OCI-LY3 (cell line): ENCODE results near the gene CCDC50.

Experiments
- H2AFZ ChIP-seq: fragments of 200-600, 300-600 bp; shearing (Covaris generic); 2 replicates; pipeline ENCODE4 v1.6.0; 2014; ENCODE audit warnings: antibody characterized with exemption, low read depth, low read length
- H3K27ac ChIP-seq: fragments of 200-600, 300-600 bp; sonication (generic); 2 replicates; pipeline ENCODE4 v1.5.1; 2014; ENCODE audit warnings: mild to moderate bottlenecking, low read length, moderate library complexity, mixed read lengths
- H3K27me3 ChIP-seq: fragments of 200-600, 300-600 bp; sonication (generic); 2 replicates; pipeline ENCODE4 v1.6.1; 2014; ENCODE audit warnings: low read depth, low read length, mixed read lengths
- H3K36me3 ChIP-seq: fragments of 200-600, 300-600 bp; sonication (generic); replicated peaks from 2 replicates; pipeline ENCODE3; 2014; ENCODE audit warnings: low read depth, low read length, mixed read lengths
- H3K4me1 ChIP-seq: fragments of 300-600, 200-600 bp; sonication (generic); 2 replicates; pipeline ENCODE4 v1.6.1; 2014; ENCODE audit warnings: low read length, mixed read lengths
- H3K4me2 ChIP-seq: fragments of 200-600, 300-600 bp; sonication (generic); 2 replicates; pipeline ENCODE4 v1.6.1; 2014; ENCODE audit warnings: low read length, mixed read lengths
- H3K4me3 ChIP-seq: fragments of 300-600, 200-600 bp; sonication (generic); 2 replicates; pipeline ENCODE4 v1.5.1; 2014; ENCODE audit warnings: antibody characterized with exemption, mild to moderate bottlenecking, low read length, moderate library complexity
- H3K79me2 ChIP-seq: fragments of 300-600, 200-600 bp; shearing (Covaris generic); 2 replicates; pipeline ENCODE4 v1.6.1; 2014; ENCODE audit warnings: mild to moderate bottlenecking, low read length, mixed read lengths
- H3K9ac ChIP-seq: fragments of 300-600, 200-600 bp; shearing (Covaris generic); 2 replicates; pipeline ENCODE4 v1.6.0; 2014; ENCODE audit warnings: mild to moderate bottlenecking, low read length, moderate library complexity
- H3K9me3 ChIP-seq: fragments of 200-600, 300-600 bp; shearing (Covaris generic); 2 replicates; pipeline ENCODE4 v1.6.1; 2014; ENCODE audit warnings: low read length, mixed read lengths; ENCODE audit not compliant: insufficient read depth
- H4K20me1 ChIP-seq: fragments of 200-600, 300-600 bp; sonication (generic); 2 replicates; pipeline ENCODE4 v1.6.1; 2016; ENCODE audit warnings: low read length, mixed read lengths; ENCODE audit not compliant: insufficient read depth
- CTCF ChIP-seq: fragments of 200-600, 300-600 bp; sonication (generic); IDR thresholded peaks from 2 replicates; pipeline ENCODE4 v1.5.1; 2014; ENCODE audit warnings: antibody characterized with exemption, low read length, low read depth
- EZH2phosphoT487 ChIP-seq: fragments of 200-600 bp; shearing (Covaris generic); IDR thresholded peaks from 2 replicates; pipeline ENCODE4 v1.6.1; 2018; ENCODE audit warnings: antibody characterized with exemption, mixed run types, low read depth

The CCDC50 gene

GRCh38 chr3:191373327-191373726 is 44.1 kb downstream of the CCDC50 start:
- Histone ChIP-seq H3K4me3 (no peak overlapping the region), H3K4me1 (peaks cover 15% of the 10 kb centered on the region), H3K9me3 (no peaks in the 10 kb centered on the region), H4K20me1 (no peaks in the 10 kb centered on the region), H3K79me2 (no peaks in the 10 kb centered on the region), H3K4me2 (no peak overlapping the region), H3K27ac (no peak overlapping the region), H2AFZ (no peak overlapping the region), H3K9ac (no peak overlapping the region), H3K36me3 (peaks cover 29% of the 10 kb centered on the region), H3K27me3 (no peaks in the 10 kb centered on the region)
- no peak for TF ChIP-seq EZH2phosphoT487

GRCh38 chr3:191376516-191377141 is 47.4 kb downstream of the CCDC50 start:
- H3K36me3 ChIP-seq = peaks cover 23% of the 10 kb centered on the region
- H3K27ac ChIP-seq = no peak overlapping the region
- peaks cover 21% of the 10 kb centered on the region for H3K4me1 ChIP-seq
- TF ChIP-seq EZH2phosphoT487 (no peak), CTCF (no peak)
- no peaks in the 10 kb centered on the region for H3K27me3 ChIP-seq
- no peak overlapping the region for H3K4me3 ChIP-seq
- no peaks in the 10 kb centered on the region for H3K79me2 ChIP-seq
- no peaks in the 10 kb centered on the region for H3K9me3 ChIP-seq
- no peak overlapping the region for H2AFZ ChIP-seq
- no peak overlapping the region for H3K9ac ChIP-seq
- H3K4me2 ChIP-seq = no peak overlapping the region
- H4K20me1 ChIP-seq = no peaks in the 10 kb centered on the region

- peaks cover 36% of the 10 kb centered on the region for H3K36me3 ChIP-seq
- no peaks in the 10 kb centered on the region for H3K27me3 ChIP-seq
- TF ChIP-seq EZH2phosphoT487 (no peak), CTCF (no peak)
- H3K9me3 ChIP-seq = no peaks in the 10 kb centered on the region
- H3K4me2 ChIP-seq = no peak overlapping the region
- H3K4me3 ChIP-seq = no peak overlapping the region
- H3K27ac ChIP-seq = no peak overlapping the region
- H3K79me2 ChIP-seq = no peaks in the 10 kb centered on the region
- no peak overlapping the region for H2AFZ ChIP-seq
- H4K20me1 ChIP-seq = no peaks in the 10 kb centered on the region
- H3K4me1 ChIP-seq = peaks cover 27% of the 10 kb centered on the region
- no peak overlapping the region for H3K9ac ChIP-seq
These were observed 49.1 kb downstream of the CCDC50 start for GRCh38 chr3:191378142-191378812.

GRCh38 chr3:191379446-191379845 is 50.3 kb downstream of the CCDC50 start:
- Histone ChIP-seq H3K4me2 (no peak overlapping the region), H3K4me1 (peaks cover 33% of the 10 kb centered on the region), H3K9me3 (no peaks in the 10 kb centered on the region), H4K20me1 (no peaks in the 10 kb centered on the region), H3K79me2 (no peaks in the 10 kb centered on the region), H3K4me3 (no peak overlapping the region), H3K27me3 (no peaks in the 10 kb centered on the region), H3K27ac (no peak overlapping the region), H3K36me3 (peaks cover 43% of the 10 kb centered on the region), H3K9ac (no peak overlapping the region), H2AFZ (no peak overlapping the region)
- no peak for TF ChIP-seq CTCF
- no peak for TF ChIP-seq EZH2phosphoT487
